CD4-positive, alpha-beta T cell treated with Interleukin-6 at 100 ng/mL for 8 hours (primary cell): ENCODE measurements around the gene THBS2.

Source experiments
- DNase-seq: peaks from one replicate; pipeline ENCODE4 v3.0.0-alpha.2; 2020; ENCODE audit warnings: mixed read lengths, low spot score

The THBS2 gene

DNA sequence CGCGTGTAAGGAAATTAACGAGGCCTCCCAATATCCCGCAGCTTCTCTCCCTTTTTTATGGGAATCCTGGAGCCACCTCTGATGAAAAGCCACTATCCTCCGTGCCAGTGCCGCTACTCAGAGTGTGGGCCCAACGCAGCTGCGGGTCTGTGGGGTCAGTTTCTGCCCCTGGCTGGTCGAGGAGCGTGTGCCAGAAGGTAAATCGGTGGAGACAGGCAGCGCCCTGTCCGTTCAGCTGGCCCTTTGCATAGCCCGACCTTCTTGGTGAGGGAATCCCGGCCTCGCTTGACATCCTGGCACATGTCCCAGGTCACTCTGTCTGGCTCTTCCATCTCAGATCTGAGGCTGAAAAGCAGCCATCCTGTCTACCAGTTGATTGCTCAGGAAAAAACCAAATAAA lies 4.6 kb downstream of the THBS2 start:
- no peak for DNase-seq

GRCh38 chr6:169248521-169248971 lies 5.1 kb downstream of the THBS2 start:
- no peak for DNase-seq

DNA sequence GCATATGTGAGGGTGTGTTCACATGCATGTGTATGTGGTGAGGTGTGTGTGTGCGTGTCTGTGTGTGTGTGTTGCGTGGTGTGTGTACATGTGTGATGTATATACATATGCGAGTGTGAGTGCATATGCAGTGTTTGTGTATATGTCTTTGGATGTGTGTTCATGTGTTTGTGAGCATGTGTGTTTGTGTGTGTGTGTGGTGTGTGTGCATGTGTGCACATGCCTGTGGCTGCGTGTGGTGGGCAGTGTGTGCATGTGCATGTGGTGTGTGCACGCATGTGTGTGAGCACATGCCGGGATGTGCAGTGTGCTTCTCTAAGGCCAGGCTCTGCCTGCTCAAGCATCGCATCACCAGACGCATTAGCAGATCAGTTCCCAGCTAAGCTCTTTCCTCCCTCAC lies 5.7 kb downstream of the THBS2 start:
- no peak for DNase-seq

- DNase-seq, result no peak
Measured at GRCh38 chr6:169247419-169247818, 6.2 kb downstream of the THBS2 start.

GRCh38 chr6:169246445-169246844 lies 7.2 kb downstream of the THBS2 start:
- DNase-seq, result no peak

DNA sequence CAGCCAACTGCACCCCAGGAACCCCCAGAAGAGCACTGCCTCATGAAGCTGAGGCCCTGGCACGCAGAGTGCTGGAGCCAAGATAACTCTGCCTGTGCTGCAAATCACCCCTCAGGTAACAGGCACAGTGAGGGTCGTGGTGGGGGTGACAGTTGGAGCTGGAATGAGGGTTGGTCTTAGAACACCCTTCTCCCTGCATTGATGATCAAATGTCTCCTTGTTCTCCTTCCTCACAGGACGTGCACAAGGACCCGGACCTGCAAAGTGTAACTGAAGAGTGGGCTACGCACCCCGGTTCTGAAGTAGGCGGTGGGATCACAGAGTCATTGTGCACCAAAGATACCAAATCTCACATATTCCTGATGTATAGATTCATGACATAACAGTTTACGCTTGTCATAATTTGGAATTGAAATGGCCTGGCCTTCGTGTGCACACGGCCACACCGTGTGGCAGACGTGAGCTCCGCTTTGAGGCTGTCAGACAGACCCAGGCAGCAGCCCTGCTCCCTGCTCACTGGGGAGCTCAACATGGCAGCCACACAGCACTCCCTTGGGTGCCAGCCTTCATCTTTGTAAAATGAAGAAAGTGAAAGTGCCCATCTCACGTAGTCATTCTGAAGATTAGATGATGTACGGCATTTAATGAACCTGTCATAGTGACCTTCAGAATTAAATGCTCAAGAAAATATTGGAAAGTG lies 8.8 kb downstream of the THBS2 start:
- DNase-seq, result no peak

GRCh38 chr6:169243661-169244060 lies 10.0 kb downstream of the THBS2 start:
- no peak for DNase-seq

DNA sequence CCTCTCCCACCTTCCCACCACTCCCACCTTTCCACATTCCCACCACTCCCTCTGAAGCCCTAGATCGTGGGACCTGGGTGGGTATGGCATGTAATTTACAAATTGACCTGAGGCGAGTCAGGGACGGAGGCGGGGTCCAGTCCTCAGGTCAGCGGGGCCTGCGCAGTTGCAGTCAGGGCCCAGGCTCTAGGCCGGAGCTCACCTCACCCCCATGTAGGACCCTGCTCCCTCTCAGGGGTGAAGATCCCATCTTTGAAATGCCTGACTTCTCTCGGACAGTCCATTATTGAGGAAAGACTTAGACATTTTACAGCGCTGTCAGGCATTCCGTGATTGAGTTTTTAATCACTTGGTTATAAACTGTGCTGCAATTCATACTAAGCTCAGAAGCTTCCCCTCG lies 10.5 kb downstream of the THBS2 start:
- no peak for DNase-seq

- DNase-seq, result no peak
Measured at GRCh38 chr6:169241688-169242350, 11.8 kb downstream of the THBS2 start.

- no peak for DNase-seq
Measured at GRCh38 chr6:169240591-169241390, 12.9 kb downstream of the THBS2 start.

- no peak for DNase-seq
Measured at GRCh38 chr6:169240125-169240524, 13.5 kb downstream of the THBS2 start.

DNA sequence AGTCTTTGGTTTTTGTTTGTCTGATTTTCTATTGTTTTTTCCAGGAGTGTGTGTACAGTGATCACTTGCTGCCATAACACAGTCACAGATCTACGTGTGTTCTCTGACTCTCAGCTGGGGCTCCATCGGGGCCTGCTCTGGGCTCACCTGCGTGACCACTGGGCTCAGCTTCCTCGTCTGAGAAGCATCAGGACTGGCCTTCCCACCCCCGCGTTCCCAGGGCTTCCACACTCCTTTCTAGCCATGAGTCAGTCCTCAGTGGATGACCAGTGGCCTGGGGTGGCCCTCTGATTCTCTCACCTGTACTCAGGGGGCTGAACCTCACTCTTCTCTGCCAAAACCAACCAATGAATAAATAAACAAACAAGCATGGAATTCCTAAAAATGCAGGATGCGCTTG lies 14.5 kb downstream of the THBS2 start:
- DNase-seq, result no peak

DNA sequence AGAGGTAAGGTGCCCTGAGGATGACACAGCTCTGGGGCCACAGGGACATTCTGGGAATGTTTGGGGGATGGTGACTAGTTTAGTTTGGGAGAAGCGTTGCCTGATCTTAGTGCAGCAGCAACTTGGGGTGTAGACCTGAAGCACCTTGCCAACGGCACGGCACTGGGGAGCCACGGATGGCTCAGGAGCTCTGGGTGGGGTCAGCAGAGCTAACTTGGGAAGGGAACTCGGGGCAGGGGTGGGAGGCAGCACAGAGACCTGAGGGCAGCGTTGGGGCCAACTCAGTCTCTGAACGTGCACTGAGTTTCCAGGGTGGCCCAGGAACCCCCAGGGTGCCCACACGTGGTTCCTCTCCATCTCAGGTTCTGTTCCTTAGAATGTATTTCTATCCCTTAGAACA lies 14.9 kb downstream of the THBS2 start:
- no peak for DNase-seq

DNA sequence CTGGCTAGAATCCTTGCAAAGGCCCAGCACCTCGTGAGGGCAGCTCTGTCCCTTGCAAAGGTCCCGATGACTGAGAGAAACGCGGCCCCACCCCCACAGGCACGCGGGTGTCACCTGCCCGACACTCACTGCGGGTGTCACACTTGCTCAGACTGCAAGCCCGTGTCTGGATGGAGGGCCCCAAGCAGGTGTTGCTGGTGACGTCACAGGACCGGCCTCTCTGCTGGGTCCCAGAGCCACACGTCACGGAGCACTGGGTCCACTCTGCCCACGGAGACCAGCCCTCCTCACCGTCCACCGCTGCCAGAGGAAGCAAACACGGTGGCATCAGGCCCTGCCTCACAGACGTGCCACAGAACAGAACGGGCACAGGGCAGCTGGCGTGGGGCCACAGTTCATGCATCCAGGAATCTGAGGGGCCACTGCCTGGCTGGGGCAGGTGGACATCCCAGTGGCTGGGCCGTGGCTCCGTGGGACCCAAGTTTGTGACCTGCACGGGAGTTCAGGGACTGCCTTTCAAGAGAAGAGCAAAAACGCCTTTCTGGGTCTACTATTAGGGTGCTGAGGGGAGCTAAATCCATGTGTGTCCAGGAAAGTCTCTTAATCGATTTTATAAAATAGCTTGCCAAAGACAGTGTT lies 16.0 kb downstream of the THBS2 start:
- DNase-seq, result no peak

DNA sequence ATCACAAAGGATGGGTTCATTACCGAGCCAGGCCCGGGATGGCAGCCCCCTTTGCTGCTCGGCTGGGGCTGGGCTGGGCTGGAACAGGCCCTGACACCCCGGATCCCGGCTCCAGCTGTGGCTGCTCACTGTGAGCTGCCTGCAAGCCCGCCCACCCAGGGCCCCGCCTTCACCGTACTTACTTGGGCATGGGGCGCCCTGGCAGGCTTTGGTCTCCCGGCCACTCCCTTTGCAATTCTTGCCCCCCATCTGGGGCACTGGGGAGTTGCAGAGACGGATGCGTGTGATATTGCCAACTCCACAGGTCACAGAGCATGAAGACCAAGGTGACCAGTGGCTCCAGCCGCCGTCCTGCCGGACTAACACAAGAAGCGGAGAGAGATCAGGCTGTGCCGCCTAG lies 16.7 kb downstream of the THBS2 start:
- DNase-seq, result no peak

GRCh38 chr6:169236545-169236944 lies 17.1 kb downstream of the THBS2 start:
- DNase-seq, result no peak

GRCh38 chr6:169235286-169235685 lies 18.4 kb downstream of the THBS2 start:
- DNase-seq, result no peak

DNA sequence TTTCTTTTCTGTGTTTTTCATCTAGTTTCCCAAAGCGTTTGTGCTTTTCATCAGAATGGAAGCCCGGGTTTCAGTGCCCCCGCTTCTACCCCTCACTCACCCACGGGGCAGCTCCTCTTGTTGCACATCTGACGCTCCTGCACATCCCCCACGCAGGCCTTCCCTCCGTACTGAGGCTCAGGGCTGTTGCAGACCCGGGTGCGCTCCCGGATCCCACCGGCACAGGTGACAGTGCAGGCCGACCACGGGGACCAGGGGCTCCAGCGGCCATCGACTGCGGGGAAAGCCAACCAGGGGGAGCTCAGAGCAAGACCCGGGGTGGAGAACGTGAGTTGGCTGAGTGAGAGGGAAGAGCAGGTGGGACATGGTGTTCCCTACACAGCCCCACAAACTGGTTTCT lies 19.0 kb downstream of the THBS2 start:
- DNase-seq, result no peak

DNA sequence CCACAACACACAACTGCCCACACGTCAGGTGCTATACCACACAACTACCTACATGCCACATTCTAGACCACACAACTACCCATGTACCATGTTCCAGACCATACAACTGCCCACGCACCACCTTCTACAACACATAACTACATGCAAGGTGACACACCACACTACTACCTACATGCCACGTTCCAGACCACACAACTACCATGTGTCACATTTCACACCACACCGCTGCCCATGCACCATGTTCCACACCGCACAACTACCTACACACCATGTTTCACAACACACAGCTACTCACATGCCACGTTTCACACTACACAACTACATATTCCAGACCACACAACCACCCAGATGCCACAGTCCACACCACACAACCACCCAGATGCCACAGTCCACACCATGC lies 19.8 kb downstream of the THBS2 start:
- no peak for DNase-seq

GRCh38 chr6:169233181-169233580 lies 20.5 kb downstream of the THBS2 start:
- no peak for DNase-seq

DNA sequence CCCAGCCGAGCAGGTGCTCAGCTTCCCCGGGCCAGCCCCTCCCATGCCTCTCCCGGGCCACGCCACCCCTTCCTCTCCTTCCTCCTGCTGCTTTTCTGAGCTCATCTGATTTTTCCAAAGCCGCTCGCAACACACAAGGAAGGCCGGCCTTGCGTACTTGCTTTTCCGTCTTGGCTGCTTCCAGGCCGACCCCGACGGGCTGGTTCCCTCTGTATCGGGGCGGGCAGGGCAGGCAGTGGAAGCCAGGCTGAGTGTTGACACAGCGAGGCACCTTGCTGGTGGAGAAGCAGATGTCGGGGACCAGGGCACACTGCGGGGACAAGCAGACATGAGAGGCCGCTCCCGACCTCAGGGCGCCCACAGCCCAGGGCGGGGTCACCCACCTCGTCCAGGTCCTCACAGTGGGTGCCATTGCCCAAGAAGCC lies 21.1 kb downstream of the THBS2 start:
- DNase-seq, result no peak

DNA sequence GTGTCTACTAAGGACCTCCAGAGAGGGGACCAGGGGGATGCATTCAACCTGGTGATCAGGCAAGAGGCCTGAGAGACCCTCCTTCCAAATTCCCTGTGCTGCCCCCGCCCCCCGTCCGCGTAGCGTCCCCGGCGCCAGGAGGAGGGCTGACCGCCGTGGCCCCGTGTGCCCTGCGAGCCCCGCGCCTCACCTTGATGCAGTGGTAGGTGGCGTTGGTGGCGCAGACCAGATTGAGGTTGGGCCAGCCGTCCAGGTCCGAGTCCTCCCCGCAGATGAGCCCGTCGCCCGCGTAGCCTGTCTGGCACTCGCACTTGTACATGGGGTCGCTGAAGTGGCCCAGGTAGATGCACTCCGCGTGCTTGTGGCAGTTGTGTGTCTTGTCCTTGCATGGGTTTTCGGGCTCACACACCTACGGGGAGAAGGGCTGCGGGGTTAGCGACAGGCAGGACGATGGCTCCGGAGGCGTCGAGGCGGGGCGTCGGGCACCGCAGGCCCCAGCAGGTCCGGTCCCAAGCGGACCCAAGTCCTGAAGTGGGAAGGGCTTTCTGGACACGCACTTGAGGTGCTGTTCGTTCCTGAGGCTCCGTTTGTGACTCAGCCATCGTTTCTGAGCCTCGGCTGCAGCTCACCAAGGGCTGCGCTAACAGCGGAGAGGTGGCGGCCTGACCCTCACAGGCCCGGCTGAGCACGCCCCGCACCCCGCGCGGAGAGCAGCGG lies 21.7 kb downstream of the THBS2 start:
- DNase-seq, result no peak
